GM18508 (cell line): ENCODE data around the gene RTL1.

Experiments used
- ATAC-seq: cut with Tn5 transposase; IDR thresholded peaks from one replicate; pipeline ENCODE4 v1.9.1; 2021; ENCODE audit warnings: moderate number of reproducible peaks; ENCODE audit not compliant: insufficient read depth, unreplicated experiment

Gene RTL1

GRCh38 chr14:100903672-100904185 lies at the start of gene RTL1:
Gene RTL1, minus strand, starts transcription at chr14:100903722. Its CDS starts 18,934 bp downstream, at chr14:100884788.
- ATAC-seq, result no peak

GRCh38 chr14:100950024-100950423 lies 46.5 kb upstream of the RTL1 start:
- ATAC-seq, result no peak

- no peak for ATAC-seq
Measured at GRCh38 chr14:100944052-100944451, 40.5 kb upstream of the RTL1 start.

- no peak for ATAC-seq
Measured at GRCh38 chr14:100930270-100930669, 26.7 kb upstream of the RTL1 start.

GRCh38 chr14:100915560-100915959 lies 12.0 kb upstream of the RTL1 start:
- no peak for ATAC-seq

GRCh38 chr14:100914597-100915021 lies 11.1 kb upstream of the RTL1 start:
- no peak for ATAC-seq

- no peak for ATAC-seq
Measured at GRCh38 chr14:100911665-100912316, 8.3 kb upstream of the RTL1 start.

- no peak for ATAC-seq
Measured at GRCh38 chr14:100910888-100911664, 7.6 kb upstream of the RTL1 start.

GRCh38 chr14:100909439-100909838 lies 5.9 kb upstream of the RTL1 start:
- no peak for ATAC-seq

GRCh38 chr14:100907240-100907639 lies 3.7 kb upstream of the RTL1 start:
- no peak for ATAC-seq

- ATAC-seq, result no peak
Measured at GRCh38 chr14:100906420-100906819, 2.9 kb upstream of the RTL1 start.

GRCh38 chr14:100905166-100905565 lies 1.6 kb upstream of the RTL1 start:
- no peak for ATAC-seq

- no peak for ATAC-seq
Measured at GRCh38 chr14:100904307-100905087, 975 bp upstream of the RTL1 start.

GRCh38 chr14:100903134-100903468 lies 421 bp downstream of the RTL1 start:
- ATAC-seq, result no peak

- ATAC-seq, result no peak
Measured at GRCh38 chr14:100902295-100903133, 1.0 kb downstream of the RTL1 start.

GRCh38 chr14:100901391-100902183 lies 1.9 kb downstream of the RTL1 start:
- ATAC-seq, result no peak

- no peak for ATAC-seq
Measured at GRCh38 chr14:100900837-100901390, 2.6 kb downstream of the RTL1 start.

- ATAC-seq, result no peak
Measured at GRCh38 chr14:100899884-100900771, 3.4 kb downstream of the RTL1 start.
